NB4 (cell line): ENCODE measurements around the gene FAM227B.

ENCODE experiments used
- POLR2A ChIP-seq: IDR thresholded peaks from 2 replicates; pipeline ENCODE4 v1.6.1; 2011; ENCODE audit warnings: mild to moderate bottlenecking; ENCODE audit not compliant: insufficient read length; ENCODE audit errors: extremely low read depth
- TF ChIP-seq, protein P1 (sequence below): IDR thresholded peaks from one replicate; pipeline ENCODE4 v1.5.1; 2012; ENCODE audit warnings: low read depth, low read length

GRCh38 chr15:49301562-49301961, 319.1 kb downstream of the FAM227B start:
- no peak for TF ChIP-seq POLR2A
- TF ChIP-seq, protein P1, sequence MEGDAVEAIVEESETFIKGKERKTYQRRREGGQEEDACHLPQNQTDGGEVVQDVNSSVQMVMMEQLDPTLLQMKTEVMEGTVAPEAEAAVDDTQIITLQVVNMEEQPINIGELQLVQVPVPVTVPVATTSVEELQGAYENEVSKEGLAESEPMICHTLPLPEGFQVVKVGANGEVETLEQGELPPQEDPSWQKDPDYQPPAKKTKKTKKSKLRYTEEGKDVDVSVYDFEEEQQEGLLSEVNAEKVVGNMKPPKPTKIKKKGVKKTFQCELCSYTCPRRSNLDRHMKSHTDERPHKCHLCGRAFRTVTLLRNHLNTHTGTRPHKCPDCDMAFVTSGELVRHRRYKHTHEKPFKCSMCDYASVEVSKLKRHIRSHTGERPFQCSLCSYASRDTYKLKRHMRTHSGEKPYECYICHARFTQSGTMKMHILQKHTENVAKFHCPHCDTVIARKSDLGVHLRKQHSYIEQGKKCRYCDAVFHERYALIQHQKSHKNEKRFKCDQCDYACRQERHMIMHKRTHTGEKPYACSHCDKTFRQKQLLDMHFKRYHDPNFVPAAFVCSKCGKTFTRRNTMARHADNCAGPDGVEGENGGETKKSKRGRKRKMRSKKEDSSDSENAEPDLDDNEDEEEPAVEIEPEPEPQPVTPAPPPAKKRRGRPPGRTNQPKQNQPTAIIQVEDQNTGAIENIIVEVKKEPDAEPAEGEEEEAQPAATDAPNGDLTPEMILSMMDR, result no peak
